Kidney (tissue), 14 donors: ENCODE measurements around the gene ZNF672. TPM values are rescaled to one million over a fixed set of nuclear protein-coding genes. Genes with fewer than 3 reads are reported as not detected.
A peak's percentile ranks its signal among the peaks of the same experiment; 100 is the strongest.

ENCODE experiments used
- DNase-seq, 5 donors: peaks; one replicate each; pipeline ENCODE4 v3.0.0-alpha.2; 2013 to 2020
- FAIRE-seq: peaks from 2 replicates; lab custom pipeline; 2012; peaks lifted over from hg19 to GRCh38; lab: Jason Lieb, UNC
- H3K27ac ChIP-seq, 2 donors: one replicate each; pipeline ENCODE4 v1.7.0; 2013; ENCODE audit warnings: low read depth in 2 of 2, low read length in 2 of 2, inconsistent platforms in 1 of 2
- H3K27me3 ChIP-seq: one replicate; pipeline ENCODE4 v1.7.1; 2013; ENCODE audit warnings: low read length, inconsistent platforms; ENCODE audit not compliant: control insufficient read depth, insufficient read depth
- H3K36me3 ChIP-seq, 3 donors: one replicate each; pipeline versions ENCODE4 v1.7.0 to v1.7.1; 2013; ENCODE audit warnings: low read length in 3 of 3, control low read depth in 1 of 3, inconsistent platforms in 1 of 3; ENCODE audit not compliant: insufficient read depth in 3 of 3, control insufficient read depth in 2 of 3
- H3K4me1 ChIP-seq, 3 donors: one replicate each; pipeline versions ENCODE4 v1.7.0 to v1.7.1; 2013; ENCODE audit warnings: low read length in 3 of 3, inconsistent platforms in 1 of 3, low read depth in 1 of 3; ENCODE audit not compliant: control insufficient read depth in 2 of 3, insufficient read depth in 2 of 3
- H3K4me3 ChIP-seq, 3 donors: one replicate each; pipeline versions ENCODE4 v1.7.0 to v1.8.1; 2013; ENCODE audit warnings: low read length in 3 of 3, control low read depth in 1 of 3, inconsistent platforms in 1 of 3
- H3K9ac ChIP-seq, 3 donors: one replicate each; pipeline versions ENCODE4 v1.7.0 to v1.7.1; 2013; ENCODE audit warnings: low read length in 3 of 3, control low read depth in 1 of 3, inconsistent platforms in 1 of 3
- H3K9me3 ChIP-seq, 3 donors: one replicate each; pipeline versions ENCODE4 v1.7.0 to v1.7.1; 2013; ENCODE audit warnings: low read length in 3 of 3, control low read depth in 1 of 3, inconsistent platforms in 1 of 3; ENCODE audit not compliant: control insufficient read depth in 2 of 3, insufficient read depth in 1 of 3
- CTCF ChIP-seq: IDR thresholded peaks from 3 replicates; pipeline ENCODE4 v1.5.1; 2012; ENCODE audit warnings: mild to moderate bottlenecking, moderate library complexity, borderline replicate concordance; ENCODE audit not compliant: insufficient read depth; ENCODE audit errors: extremely low read depth
- intact Hi-C: fragments of 100-400 bp; cut with DNase I; formaldehyde crosslinking; loops from one replicate; pipeline ENCODE4 v1.11.1; 2022
- polyA plus RNA-seq: library from polyadenylated mRNA; stranded (reverse); fragments of 350-450 nt; fragmentation: Illumina TruSeq; extraction: RNeasy Lipid Tissue Mini Kit (QIAGEN cat#74804); gene quantifications from one replicate; pipeline ENCODE4 v1.2.3, GENCODE V29; 2014; ENCODE audit warnings: low read depth, low replicate concordance; ENCODE audit not compliant: insufficient read depth
- total RNA-seq: library from RNA; stranded (reverse); fragmentation: NEBNext Ultra II Directional; extraction: Animal tissue kit (Norgen Biotek cat#: 25700); gene quantifications from one replicate; pipeline ENCODE4 v1.2.1, GENCODE V29; 2021
- donor health status: control.
- donor health status: control.
- donor health status: control.
- donor health status: control.
- donor health status: control.
- donor health status: DM: yes; HTN: yes; CAD: no.
- donor health status: Normal renal cell carcinoma (clear cell type).

Gene ZNF672
- total and polyA plus RNA-seq, 2 donors from 2014 or later = 25.0 to 28.6 TPM

- Histone ChIP-seq H3K4me1 (peaks cover 5 to 51% (median 23%) of the 10 kb centered on the region in 3 donors), H3K27me3 (no peaks in the 10 kb centered on the region), H3K27ac (peak overlapping the region in 1 of 2 donors; percentile 79), H3K4me3 (peak overlapping the region; percentile 92 to 98 (median 94)), H3K9ac (peak overlapping the region; percentile 95 to 97 (median 96)), H3K9me3 (no peaks in the 10 kb centered on the region), H3K36me3 (peaks cover 0 to 7% (median 0%) of the 10 kb centered on the region in 3 donors)
- FAIRE-seq (no peak), DNase-seq (peak in 1 of 5 donors; percentile 74)
- intact Hi-C loops = no loop called here
- TF ChIP-seq CTCF = no peak
These were observed 12.9 kb upstream of the ZNF672 start for GRCh38 chr1:248825136-248825535.

- H3K9me3 ChIP-seq = no peaks in the 10 kb centered on the region
These were observed 12.5 kb upstream of the ZNF672 start for GRCh38 chr1:248825573-248825908.

GRCh38 chr1:248825909-248826760 is 11.9 kb upstream of the ZNF672 start, which contains the start of gene SH3BP5L:
TSS of gene SH3BP5L (minus strand) at chr1:248825915. CDS start at chr1:248824935, 980 bp downstream.
- peak; percentile 58 for TF ChIP-seq CTCF
- intact Hi-C loops = no loop called here
- H3K4me1 ChIP-seq = peaks cover 5 to 45% (median 23%) of the 10 kb centered on the region in 3 donors
- H3K9me3 ChIP-seq = no peaks in the 10 kb centered on the region
- peak within 1 kb of the TSS; percentile 95 to 97 (median 96) for H3K9ac ChIP-seq
- peak; percentile 96 to 99 (median 97) for DNase-seq
- H3K27ac ChIP-seq = peak within 1 kb of the TSS; percentile 96 to 99
- H3K36me3 ChIP-seq = peaks cover 0 to 7% (median 0%) of the 10 kb centered on the region in 3 donors
- H3K4me3 ChIP-seq = peak within 1 kb of the TSS; percentile 92 to 98 (median 94)
- H3K27me3 ChIP-seq = no peaks in the 10 kb centered on the region
- FAIRE-seq = no peak

More at GRCh38 chr1:248825573-248825908, 12.5 kb upstream of the ZNF672 start:
- H3K9ac ChIP-seq = peak overlapping the region; percentile 95 to 97 (median 96)
- intact Hi-C loops = no loop called here
- DNase-seq (peak in 1 of 5 donors; percentile 86), FAIRE-seq (no peak)
- peak overlapping the region; percentile 92 to 98 (median 94) for H3K4me3 ChIP-seq
- TF ChIP-seq CTCF = no peak
- peaks cover 5 to 50% (median 23%) of the 10 kb centered on the region in 3 donors for H3K4me1 ChIP-seq
- peak overlapping the region; percentile 61 to 79 for H3K27ac ChIP-seq
- peaks cover 0 to 7% (median 0%) of the 10 kb centered on the region in 3 donors for H3K36me3 ChIP-seq
- no peaks in the 10 kb centered on the region for H3K27me3 ChIP-seq
